H1 (cell line): Measurements from ENCODE around the gene ATP9B.

Source experiments
- BCL11A ChIP-seq, 2 experiments: IDR thresholded peaks; one replicate each; pipeline ENCODE4 v1.6.1; 2011; ENCODE audit warnings: low read depth in 2 of 2, low read length in 2 of 2, mild to moderate bottlenecking in 2 of 2
- JUN ChIP-seq: IDR thresholded peaks from 2 replicates; pipeline ENCODE4 v1.6.1; 2011; ENCODE audit warnings: low read depth, mild to moderate bottlenecking, improper control_type of control experiment, low read length
- POLR2A ChIP-seq, 2 experiments: IDR thresholded peaks; 1 replicate in 1 of 2; 2 replicates in 1 of 2; pipeline ENCODE4 v1.6.1; 2011; ENCODE audit warnings: low read depth in 2 of 2, low read length in 2 of 2, mild to moderate bottlenecking in 2 of 2; ENCODE audit errors: control extremely low read depth in 1 of 2
- RAD21 ChIP-seq, 2 experiments: IDR thresholded peaks in 1 of 2; conservative IDR thresholded peaks in 1 of 2; 2 replicates each; pipeline ENCODE4 v1.6.1; 2011; ENCODE audit warnings: low read depth in 2 of 2, low read length in 2 of 2, improper control_type of control experiment in 1 of 2, inconsistent platforms in 1 of 2, mild to moderate bottlenecking in 1 of 2, moderate library complexity in 1 of 2
- RFX5 ChIP-seq: IDR thresholded peaks from 2 replicates; pipeline ENCODE4 v1.6.1; 2011; ENCODE audit warnings: low read depth, low read length, improper control_type of control experiment, borderline replicate concordance
- SRF ChIP-seq: IDR thresholded peaks from 2 replicates; pipeline ENCODE4 v1.6.1; 2011; ENCODE audit warnings: mild to moderate bottlenecking, low read depth, low read length, moderate library complexity
- TEAD4 ChIP-seq: IDR thresholded peaks from 2 replicates; pipeline ENCODE4 v1.6.1; 2012; ENCODE audit warnings: low read depth, low read length, inconsistent platforms, mixed read lengths
- YY1 ChIP-seq: IDR thresholded peaks from 2 replicates; pipeline ENCODE4 v1.6.1; 2011; ENCODE audit warnings: low read depth, mild to moderate bottlenecking, low read length
- ZNF274 ChIP-seq: IDR thresholded peaks from 2 replicates; pipeline ENCODE4 v1.7.0; 2012; ENCODE audit warnings: low read length, borderline replicate concordance; ENCODE audit errors: extremely low read depth
- TF ChIP-seq, protein P1 (sequence below), 3 experiments: IDR thresholded peaks; 1 replicate in 2 of 3; 2 replicates in 1 of 3; pipeline versions ENCODE4 v1.5.1 to v1.6.1; 2011; ENCODE audit warnings: low read length in 3 of 3, mild to moderate bottlenecking in 3 of 3, inconsistent platforms in 2 of 3, low read depth in 1 of 3, moderate library complexity in 1 of 3; ENCODE audit not compliant: insufficient read depth in 1 of 3; ENCODE audit errors: control extremely low read depth in 1 of 3

DNA sequence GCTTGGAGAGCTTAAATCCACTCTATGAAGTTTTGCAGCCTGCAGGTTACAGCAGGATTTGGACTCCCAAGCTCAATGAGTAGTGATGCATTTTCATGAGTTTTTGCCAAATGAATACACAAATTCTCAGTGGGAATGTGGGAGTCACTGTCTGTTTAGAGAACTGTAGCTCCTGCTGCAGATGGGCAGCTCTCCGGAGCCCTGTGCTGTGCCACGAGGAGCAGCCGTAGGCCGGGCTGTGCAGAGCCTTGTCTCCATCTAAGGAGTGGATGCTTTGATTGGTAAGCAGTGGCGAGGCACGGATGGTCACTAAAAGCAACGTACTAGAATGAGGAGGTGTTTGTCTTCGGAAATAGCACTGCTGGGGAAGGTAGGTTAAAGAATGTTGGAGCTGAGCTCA, 230.5 kb downstream of the ATP9B start:
- no peak for TF ChIP-seq JUN
- no peak for TF ChIP-seq POLR2A (IDR thresholded peaks at IDR 0.05; ENCODE audit: control extremely low read depth in 1 of 2, low read depth in 2 of 2, low read length in 2 of 2)
- TF ChIP-seq, protein P1, sequence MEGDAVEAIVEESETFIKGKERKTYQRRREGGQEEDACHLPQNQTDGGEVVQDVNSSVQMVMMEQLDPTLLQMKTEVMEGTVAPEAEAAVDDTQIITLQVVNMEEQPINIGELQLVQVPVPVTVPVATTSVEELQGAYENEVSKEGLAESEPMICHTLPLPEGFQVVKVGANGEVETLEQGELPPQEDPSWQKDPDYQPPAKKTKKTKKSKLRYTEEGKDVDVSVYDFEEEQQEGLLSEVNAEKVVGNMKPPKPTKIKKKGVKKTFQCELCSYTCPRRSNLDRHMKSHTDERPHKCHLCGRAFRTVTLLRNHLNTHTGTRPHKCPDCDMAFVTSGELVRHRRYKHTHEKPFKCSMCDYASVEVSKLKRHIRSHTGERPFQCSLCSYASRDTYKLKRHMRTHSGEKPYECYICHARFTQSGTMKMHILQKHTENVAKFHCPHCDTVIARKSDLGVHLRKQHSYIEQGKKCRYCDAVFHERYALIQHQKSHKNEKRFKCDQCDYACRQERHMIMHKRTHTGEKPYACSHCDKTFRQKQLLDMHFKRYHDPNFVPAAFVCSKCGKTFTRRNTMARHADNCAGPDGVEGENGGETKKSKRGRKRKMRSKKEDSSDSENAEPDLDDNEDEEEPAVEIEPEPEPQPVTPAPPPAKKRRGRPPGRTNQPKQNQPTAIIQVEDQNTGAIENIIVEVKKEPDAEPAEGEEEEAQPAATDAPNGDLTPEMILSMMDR (IDR thresholded peaks at IDR 0.05; ENCODE audit: control extremely low read depth in 1 of 3, insufficient read depth in 1 of 3, low read depth in 1 of 3, low read length in 3 of 3) = no peak
- TF ChIP-seq YY1 = no peak
- no peak for TF ChIP-seq TEAD4
- no peak for TF ChIP-seq ZNF274
- TF ChIP-seq BCL11A (IDR thresholded peaks at IDR 0.05; ENCODE audit: low read depth in 2 of 2, low read length in 2 of 2) = no peak
- TF ChIP-seq SRF = no peak
- no peak for TF ChIP-seq RFX5
- no peak for TF ChIP-seq RAD21 (IDR thresholded peaks at IDR 0.05 in 1 of 2, conservative IDR thresholded peaks at IDR 0.05 in 1 of 2; ENCODE audit: low read depth in 2 of 2, low read length in 2 of 2)
